Astrocyte of the hippocampus (primary cell): ENCODE measurements around the gene ERC1.

Source experiments
- DNase-seq: peaks from one replicate; pipeline ENCODE4 v3.0.0; 2011; ENCODE audit warnings: low read depth, low spot score

Gene ERC1

DNA sequence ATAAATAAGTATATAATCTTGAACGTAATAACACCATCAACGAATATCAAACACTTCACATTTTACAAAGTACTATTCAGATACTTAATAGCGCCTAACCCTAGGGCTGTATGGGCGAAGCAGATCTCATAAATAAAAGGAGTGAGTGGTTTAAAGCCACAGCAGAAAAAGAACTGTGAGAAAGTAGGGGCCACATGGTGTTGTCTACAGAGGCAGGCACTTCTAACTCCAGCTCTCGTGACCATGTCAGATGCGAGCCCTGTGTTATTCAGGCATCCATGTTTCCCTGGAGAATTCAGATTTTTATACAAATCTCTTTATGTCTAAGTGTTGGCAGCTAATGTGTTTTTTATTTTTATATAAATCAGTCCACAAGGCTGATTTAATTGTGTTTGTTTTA, 391.1 kb downstream of the ERC1 start:
- DNase-seq: no peak

DNA sequence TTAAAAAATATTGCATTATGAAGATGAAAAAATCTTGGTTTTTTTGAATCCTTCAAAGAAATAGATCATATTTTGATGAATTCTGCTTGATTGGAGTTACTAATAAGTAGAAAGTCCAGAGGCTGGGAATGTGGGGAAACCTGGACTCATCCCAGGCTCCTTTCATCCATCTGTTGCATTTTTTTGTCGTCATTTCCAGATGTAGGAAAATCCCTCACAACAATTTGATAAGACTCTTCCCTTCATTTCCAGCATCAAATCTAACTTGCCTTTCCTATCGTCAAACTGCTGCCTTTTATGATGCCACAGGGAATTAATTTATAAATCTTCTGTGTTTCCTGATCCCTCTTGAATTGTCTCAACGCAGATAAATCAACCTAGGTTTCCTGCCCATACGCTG, 391.8 kb downstream of the ERC1 start:
- DNase-seq: no peak

DNA sequence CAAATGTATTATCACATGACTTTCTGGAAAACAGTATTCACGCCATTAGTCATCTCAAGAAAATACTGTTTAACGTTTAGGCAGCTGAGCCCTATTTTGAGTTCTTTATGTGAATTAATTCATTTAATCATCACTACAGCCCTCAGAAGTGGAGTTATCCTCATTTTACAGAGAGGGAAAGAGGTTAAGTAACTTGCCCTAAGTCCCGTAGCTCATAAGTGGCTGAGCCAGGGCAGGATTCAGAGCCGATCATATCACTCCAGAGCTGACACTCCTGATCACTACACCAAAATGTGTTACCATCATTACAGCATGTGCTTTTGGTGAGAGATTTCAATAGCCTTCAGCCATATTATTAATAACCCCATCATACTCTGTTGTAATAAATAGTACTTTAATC, 392.7 kb downstream of the ERC1 start:
- DNase-seq: no peak

DNA sequence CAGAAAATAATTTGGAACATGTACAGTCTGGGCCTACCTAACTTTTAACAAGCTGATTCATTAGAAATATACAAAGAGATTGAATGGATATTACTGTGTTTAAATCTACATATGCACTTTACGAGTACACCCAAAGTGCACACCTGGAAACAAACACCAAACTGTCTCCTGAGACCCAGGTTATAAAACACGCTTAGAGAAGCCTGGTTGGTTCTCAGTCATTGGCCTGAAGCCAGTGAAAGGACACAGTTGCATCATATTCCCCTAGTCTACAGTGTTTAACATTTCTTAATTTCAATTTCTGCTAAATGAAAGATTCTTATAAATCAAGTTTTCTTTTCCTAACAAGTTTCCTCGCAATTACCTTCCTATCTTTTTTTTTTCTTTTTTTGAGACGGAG, 393.9 kb downstream of the ERC1 start:
- no peak for DNase-seq

DNA sequence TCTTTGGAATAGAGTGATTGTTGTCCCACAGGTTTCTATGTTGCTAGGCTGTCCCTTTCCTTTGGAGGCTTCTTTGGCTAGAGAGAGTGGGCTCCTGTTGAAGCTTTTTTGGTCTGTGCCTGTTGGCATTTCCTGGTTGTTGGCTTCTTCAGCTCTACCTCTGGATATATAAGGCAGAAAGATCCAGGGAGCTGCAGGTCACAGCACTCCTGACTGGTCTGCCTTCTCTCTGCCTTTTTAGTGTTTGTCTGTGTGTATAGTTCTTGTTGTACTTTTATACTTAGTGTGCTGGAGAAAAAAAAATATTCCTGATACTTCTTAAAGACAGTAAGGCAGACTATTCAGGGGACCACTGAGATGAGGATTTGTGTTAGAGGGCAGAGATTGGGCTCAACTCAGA, 400.7 kb downstream of the ERC1 start:
- no peak for DNase-seq

DNA sequence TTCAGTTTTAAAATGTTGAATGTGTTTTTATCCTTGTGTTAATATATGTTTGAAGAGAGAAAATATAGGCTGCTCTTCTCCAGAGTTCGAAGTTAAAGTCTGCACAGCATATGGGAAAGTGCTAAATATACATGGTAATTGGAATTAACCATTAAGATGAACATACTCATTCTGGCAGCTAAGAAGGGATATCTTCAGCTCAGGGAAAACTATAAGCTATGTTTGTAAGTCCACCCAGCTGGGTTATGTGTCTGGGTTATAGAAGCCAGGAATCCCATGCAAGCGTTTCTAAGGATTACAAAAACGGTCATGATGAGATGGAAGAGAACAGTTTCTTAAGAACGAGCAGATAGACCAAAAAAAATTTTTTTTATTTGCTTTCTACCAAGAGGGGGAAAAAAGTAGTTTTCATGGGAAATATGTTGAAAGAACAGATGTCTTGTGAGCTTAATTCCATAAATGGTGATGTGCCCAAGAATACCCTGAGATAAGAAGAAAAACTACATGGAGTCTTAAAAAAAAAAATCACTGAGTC, 404.5 kb downstream of the ERC1 start:
- DNase-seq: no peak

DNA sequence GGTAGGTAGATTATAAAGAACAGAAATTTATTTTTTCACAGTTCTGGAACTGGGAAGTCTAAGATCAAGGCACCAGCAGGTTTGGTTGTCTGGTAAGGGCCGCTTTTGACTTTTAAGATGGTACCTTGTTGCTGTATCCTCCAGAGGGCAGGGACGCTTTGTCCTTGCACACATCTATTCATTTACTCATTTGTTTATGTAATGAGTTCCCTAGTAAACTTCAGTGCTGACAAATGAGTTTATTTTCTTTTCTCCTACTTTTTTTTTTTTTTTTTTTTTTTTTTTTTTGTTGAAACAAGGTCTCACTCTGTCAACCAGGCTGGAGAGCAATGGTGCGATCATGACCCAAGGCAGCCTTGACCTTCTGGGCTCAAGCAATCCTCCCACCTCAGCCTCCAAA, 407.6 kb downstream of the ERC1 start:
- no peak for DNase-seq

DNA sequence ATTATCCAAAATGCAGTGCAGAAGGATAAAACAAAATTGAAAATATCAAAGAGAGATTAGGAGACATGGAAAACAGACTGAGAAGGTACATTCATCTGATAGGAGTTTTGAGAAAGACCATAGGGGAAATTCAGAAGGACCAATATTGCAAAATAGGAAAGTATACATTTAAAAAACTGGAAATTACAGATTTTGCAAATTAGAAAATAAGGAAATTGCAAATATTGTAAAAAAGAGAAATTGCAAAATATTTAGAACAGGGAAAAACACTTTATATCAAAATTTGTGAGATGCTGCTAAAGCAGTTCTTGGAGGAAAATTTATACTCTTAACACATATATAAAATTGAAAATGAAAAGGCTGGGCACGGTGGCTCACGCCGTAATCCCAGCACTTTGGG, 410.9 kb downstream of the ERC1 start:
- no peak for DNase-seq

DNA sequence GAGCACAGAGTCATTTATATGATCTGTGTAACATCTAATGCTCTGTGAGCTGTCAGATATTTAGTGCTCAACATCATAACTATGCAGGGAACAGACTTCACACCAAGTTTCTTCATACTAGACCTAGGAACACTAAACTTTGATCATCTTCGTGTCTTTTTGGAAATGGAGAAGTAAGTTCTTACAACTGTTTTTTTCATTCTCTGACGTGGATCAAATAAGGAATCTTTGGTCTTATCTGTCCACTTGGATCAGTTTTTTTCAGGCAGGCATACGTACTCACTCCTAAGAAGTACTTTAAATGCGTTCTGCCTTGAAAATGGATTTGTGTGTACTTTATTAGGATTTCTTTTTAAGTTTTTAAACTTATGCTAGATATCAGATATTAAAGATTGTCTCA, 412.4 kb downstream of the ERC1 start:
- no peak for DNase-seq

DNA sequence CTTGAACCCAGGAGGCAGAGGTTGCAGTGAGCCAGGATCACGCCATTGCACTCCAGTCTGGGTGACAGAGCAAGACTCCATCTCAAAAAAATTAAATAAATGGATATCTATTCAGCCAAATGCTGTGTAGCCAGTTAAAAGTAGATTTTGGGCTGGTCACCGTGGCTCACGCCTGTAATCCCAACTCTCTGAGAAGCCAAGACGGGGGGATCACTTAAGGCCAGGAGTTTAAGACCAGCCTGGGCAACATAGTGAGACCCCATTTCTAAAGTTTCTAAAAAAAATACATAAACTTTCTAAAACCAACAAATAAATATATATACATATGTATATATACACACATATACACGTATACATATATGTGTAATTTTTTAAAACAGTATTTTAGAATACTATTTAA, 414.6 kb downstream of the ERC1 start:
- DNase-seq: no peak

DNA sequence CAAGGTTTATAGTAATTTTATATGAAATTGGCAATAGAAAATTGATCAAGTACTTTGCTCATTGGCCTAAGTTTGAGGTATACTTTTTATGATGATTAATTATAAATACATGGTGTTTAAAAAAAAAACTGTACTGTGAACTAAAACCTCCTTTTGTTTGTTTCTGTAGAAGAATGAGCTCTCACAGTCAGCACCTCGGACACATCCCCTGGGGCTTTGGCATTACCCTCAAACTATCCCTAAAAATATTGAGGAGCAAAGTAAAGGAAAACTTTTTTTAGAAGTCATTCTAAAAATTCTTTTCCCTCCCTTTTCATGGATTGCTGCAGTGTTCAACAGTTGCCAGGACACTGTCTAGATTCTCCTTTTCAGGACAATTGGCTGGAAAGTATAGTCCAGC, 419.8 kb downstream of the ERC1 start:
- no peak for DNase-seq

DNA sequence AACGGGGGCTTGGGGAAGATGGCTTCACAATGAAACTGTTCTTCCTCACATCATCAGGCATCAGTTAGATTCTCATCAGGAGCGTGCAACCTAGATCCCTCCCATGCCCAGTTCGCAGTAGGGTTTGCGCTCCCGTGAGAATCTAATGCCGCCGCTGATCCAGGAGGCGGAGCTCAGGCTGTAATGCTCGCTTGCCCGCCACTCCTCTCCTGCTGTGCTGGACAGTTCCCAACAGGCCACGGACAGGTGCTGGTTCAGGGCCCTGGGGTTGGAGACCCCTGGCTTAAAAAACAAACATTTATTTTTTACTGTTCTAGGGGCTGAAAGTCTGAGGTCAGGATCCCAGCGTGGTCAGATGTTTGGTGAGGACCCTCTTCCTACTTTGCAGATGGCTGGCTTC, 422.9 kb downstream of the ERC1 start:
- no peak for DNase-seq

DNA sequence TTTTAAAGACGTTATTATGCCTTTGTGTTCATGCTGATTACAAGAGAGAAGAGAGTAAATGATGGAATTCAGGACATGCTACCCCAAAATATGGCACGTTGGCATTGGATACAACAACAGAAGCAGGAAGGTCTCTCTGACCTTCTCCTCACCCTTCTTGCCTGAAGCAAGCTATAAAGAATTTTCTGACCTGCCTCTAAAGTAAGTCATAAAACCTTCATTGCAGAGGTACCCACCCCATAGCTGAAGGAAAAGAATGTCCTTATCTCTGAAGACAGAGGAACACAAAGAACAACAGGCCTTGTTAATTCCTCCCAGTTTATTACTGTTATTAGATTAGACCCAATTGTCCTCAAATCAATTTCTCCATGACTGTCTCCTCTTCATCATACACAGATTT, 427.1 kb downstream of the ERC1 start:
- DNase-seq: no peak

DNA sequence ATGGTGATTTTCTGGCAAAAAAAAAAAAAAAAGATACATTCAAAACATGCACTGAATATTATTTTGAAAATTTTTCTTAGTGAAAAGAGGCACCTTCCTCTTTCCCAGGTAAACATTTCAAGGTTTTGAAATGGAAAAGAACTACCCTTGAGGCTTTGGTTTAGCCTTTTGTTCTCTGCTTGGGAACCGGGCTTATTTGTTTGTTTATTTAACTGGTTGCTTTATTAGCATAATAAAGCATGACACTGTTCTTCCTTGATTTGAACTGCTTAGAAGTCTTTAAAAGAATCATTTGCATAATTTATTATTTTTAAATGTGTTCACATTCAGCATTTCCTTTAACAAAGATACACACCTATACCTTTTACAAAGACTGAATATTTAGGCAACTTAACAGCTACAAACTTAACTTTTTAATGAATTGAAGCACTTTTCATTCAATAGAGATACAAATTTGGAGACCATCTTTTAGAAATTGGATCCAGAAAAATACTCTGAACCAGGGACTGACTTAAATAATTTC, 428.9 kb downstream of the ERC1 start:
- DNase-seq: no peak

DNA sequence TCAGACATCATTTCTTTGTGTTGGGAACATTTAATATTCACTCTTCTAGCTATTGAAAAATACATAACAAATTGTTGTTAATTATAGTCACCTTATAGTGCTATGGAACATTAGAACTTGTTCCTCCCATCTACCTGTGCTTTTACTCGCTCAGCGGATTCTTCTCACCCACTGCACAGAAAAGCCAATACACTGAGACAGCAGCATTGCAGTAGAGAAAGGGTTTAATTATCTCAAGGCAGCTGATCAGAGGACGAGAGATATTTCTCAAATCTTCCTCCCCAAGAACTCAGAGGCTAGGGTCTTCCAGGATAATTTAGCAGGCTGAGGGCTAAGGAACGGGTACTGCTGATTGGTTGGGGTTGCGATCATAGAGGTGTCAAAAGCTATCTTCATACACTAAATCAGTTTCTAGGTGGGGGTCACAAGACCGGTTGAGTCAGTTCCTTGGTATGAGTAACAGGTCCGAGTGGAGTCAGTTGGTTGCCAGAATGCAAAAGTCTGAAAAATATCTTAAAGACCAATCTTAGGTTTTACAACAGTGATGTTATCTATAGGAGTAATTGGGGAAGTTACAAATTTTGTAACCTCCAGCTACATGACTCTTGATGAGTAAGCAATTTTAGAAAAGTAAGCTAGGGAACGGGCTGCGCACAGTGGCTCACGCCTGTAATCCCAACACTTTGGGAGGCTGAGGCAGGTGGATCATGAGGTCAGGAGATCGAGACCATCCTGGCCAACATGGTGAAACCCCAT, 430.2 kb downstream of the ERC1 start:
- DNase-seq: no peak

DNA sequence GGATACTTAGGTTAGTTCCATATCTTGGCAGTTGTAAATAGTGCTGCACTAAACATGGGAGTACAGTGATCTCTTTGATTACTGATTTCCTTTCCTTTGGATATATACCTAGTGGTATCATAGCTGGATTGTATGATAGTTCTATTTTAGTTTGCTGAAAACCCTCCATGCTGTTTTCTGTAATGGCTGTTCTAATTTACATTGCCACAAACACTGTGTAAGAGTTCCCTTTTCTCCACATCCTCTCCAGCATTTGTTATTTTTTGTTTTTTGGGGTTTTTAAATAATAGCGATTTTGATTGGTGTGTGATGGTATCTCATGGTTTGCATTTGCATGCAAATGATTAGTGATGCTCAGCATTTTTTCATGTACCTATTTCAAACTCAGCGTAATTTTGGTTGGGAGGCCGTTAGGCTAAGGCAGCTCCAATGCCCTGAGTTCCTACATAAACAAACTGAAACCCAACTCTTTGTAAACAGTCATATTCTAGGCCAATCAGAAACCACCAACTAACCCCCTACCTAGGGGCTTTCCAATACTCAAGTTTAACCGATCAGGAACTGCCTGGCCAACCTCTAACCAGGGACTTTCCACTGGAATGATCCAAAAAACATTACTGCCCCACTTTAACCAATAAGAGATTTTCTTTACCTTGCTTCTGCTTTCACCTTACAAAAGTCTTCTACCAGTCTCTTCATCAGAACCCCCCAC, 431.7 kb downstream of the ERC1 start:
- no peak for DNase-seq

DNA sequence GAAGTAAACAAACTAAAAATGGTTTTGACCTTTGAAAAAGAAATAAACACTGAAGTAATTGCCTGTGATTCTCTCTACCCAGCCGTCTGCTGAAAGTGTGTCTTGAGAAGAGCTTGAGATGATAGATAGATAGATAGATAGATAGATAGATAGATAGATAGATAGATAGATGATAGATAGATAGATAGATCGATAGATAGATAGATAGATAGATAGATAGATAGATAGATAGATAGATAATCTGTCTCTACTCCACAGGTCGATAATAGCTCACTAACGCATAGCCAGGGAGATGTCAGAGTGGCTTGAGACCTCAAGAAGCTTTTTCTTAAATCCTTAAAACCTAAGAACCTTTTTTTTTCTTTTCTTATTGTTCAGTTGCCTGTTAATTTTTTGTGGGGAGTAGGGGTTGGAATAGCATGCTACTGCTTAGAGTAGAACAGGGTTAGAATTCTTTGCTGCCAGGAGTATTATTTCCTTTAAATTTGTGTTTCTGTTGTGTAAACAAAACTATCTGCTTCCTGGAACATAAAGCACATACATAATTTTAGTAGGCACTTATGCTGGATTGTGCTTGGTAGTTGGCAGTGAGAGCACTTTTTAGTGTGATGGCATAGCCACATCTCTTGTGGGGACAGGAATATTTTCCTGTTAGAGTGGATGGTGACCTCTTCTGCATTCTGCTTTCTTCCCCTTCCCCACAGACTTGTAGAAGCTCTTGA, 433.8 kb downstream of the ERC1 start:
- DNase-seq: no peak

DNA sequence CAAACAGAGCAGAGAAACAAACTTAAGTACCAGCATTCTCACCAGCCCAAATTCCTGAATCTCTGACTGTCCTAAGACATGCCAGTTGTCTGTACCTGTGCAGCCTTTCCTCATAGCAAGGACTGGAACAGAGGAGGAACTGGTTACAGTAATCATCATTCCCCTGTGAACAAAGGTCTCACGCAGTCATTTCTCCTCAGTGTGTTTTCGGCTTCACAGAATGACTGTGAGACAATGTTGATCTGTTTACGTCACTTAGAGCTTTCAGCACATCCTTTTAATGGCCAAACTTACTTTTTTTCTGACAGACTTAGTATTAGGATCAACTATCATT, 434.3 kb downstream of the ERC1 start:
- no peak for DNase-seq

DNA sequence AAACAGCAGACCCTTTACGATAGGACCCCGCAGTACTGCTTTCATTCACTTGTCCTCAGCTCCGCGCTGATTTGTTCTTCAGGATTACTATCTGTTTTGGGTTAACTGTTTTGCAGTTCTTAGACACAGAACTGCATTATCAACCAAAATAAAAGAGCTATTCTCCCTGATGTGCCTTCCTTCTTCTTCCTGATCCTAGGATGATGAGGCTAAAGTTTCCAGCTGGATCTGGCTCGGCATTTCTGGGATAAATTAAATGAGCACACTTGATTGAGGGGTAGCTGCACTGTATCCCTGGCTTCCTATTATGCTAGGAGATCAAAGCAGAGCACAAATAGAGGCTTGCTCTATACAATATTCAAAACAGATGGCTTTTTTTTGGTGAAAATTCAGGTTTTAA, 437.6 kb downstream of the ERC1 start:
- DNase-seq: no peak

DNA sequence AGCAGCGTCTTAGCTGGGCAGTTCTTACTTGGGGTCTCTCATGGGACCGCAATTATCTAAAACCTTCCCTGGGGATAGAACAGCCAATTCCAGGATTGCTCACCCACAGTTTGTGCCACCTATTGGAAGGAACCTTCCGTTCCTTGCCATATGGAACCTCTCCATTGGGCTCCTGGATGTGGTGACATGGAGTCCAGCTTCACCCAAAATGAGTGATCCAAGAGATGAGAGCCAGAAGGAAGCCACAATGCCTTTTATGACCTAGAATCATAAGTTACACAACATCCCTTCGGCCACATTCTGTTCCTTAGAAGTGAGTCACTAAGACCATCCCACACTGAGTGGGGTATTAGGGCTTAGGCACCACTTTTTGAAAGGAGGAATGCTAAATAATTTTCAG, 439.0 kb downstream of the ERC1 start:
- DNase-seq: peak; percentile 35

DNA sequence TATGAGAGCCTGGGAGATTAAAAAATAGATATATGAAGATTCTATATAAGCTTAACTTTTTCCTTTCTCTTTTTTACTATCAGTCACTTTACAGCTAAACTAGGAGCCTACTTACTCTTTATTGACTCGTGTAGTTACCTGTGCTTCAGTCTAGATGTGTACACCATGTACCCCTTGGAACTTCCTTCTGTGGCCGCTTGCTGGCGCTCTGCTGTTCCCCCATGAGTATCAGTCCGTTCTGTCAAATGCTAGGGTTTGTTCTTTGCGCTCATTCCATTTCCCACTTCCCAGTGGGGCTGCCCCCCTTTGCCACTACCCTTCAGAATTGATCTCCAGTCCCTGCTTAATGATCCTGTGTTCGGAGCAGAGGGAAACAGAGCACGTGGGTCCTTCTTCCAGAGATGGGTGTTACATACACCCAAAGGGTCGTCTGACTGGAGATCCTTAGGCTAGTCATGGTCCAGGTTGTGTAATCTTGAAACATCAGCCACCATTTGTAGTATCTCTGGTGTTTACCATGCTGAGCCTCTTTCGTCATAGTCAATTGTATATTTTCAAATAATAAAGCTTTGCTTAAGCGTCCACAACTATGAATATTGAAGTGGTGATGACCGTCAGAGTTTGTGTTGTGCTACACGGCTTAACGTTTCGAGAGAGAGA, 443.4 kb downstream of the ERC1 start:
- DNase-seq: no peak

DNA sequence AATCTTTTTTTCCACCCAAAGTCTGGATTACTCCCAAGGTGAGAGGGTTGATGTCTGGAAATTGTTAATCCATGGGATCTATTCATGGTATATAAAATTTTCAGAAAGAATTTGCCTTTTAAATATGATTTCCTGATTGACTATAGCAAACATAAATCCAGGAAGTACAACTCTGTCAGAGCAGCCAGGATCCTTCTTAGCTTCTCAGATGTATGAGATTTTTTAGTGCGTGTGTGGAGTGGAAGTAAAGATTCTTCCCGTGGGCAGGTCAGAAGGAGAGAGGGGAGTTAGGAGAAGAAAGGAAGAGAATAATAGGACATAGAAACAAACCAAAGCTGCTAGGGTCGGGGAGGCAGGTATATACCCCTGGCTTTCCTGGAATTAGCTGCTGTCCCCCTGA, 444.0 kb downstream of the ERC1 start:
- no peak for DNase-seq
